Measurements from ENCODE around the gene DNAJC13.
A peak's percentile ranks its signal among the peaks of the same experiment; 100 is the strongest.
"Not testable (repeated sequence)": the region's sequence is repeated elsewhere in the genome, so short reads cannot be mapped to it uniquely, and the experiment has no call there.

Gene DNAJC13

GRCh38 chr3:132416807-132417694, at the start of gene DNAJC13:
Gene DNAJC13 (plus strand): TSS chr3:132417502. CDS start chr3:132434551, 17,049 bp downstream.
- DNase-seq (ENCODE audit: low read depth, low spot score), result peak; percentile 96
- peak within 1 kb of the TSS; percentile 100 for H3K4me3 ChIP-seq (ENCODE audit: low read depth, low read length)
- no peak for TF ChIP-seq CTCF (IDR thresholded peaks at IDR 0.05; ENCODE audit: low read depth, low read length)
- in situ Hi-C loops (cut with HindIII; ENCODE audit: low sequenced_read_pairs), result no loop called here

- no peak for DNase-seq (ENCODE audit: low read depth, low spot score)
- no peak for TF ChIP-seq CTCF (IDR thresholded peaks at IDR 0.05; ENCODE audit: low read depth, low read length)
- in situ Hi-C loops (cut with HindIII; ENCODE audit: low sequenced_read_pairs), result no loop called here
- no peak overlapping the region for H3K4me3 ChIP-seq (ENCODE audit: low read depth, low read length)
Observed at GRCh38 chr3:132368515-132368914, 48.8 kb upstream of the DNAJC13 start.

- no peak for TF ChIP-seq CTCF (IDR thresholded peaks at IDR 0.05; ENCODE audit: low read depth, low read length)
- in situ Hi-C loops (cut with HindIII; ENCODE audit: low sequenced_read_pairs), result no loop called here
- H3K4me3 ChIP-seq (ENCODE audit: low read depth, low read length), result no peak overlapping the region
- no peak for DNase-seq (ENCODE audit: low read depth, low spot score)
Observed at GRCh38 chr3:132368962-132369361, 48.3 kb upstream of the DNAJC13 start.

GRCh38 chr3:132376945-132377354, 40.4 kb upstream of the DNAJC13 start:
- DNase-seq (ENCODE audit: low read depth, low spot score); H3K4me3 ChIP-seq (ENCODE audit: low read depth, low read length); in situ Hi-C loops (cut with HindIII; ENCODE audit: low sequenced_read_pairs): not testable (repeated sequence)

GRCh38 chr3:132378048-132378762, 39.1 kb upstream of the DNAJC13 start:
- in situ Hi-C loops (cut with HindIII; ENCODE audit: low sequenced_read_pairs), result no loop called here
- DNase-seq (ENCODE audit: low read depth, low spot score), result no peak
- no peak overlapping the region for H3K4me3 ChIP-seq (ENCODE audit: low read depth, low read length)
- TF ChIP-seq CTCF (IDR thresholded peaks at IDR 0.05; ENCODE audit: low read depth, low read length), result no peak

GRCh38 chr3:132378846-132379245, 38.5 kb upstream of the DNAJC13 start:
- in situ Hi-C loops (cut with HindIII; ENCODE audit: low sequenced_read_pairs), result no loop called here
- TF ChIP-seq CTCF (IDR thresholded peaks at IDR 0.05; ENCODE audit: low read depth, low read length), result no peak
- DNase-seq (ENCODE audit: low read depth, low spot score), result no peak
- no peak overlapping the region for H3K4me3 ChIP-seq (ENCODE audit: low read depth, low read length)

GRCh38 chr3:132380920-132381319, 36.4 kb upstream of the DNAJC13 start:
- TF ChIP-seq CTCF (IDR thresholded peaks at IDR 0.05; ENCODE audit: low read depth, low read length), result no peak
- DNase-seq (ENCODE audit: low read depth, low spot score), result no peak
- in situ Hi-C loops (cut with HindIII; ENCODE audit: low sequenced_read_pairs), result no loop called here
- H3K4me3 ChIP-seq (ENCODE audit: low read depth, low read length), result no peak overlapping the region
